ENCODE data around the gene COLGALT1. TPM values are rescaled to one million over a fixed set of nuclear protein-coding genes. Genes with fewer than 3 reads are reported as not detected.

Gene COLGALT1
- total RNA-seq, 1 donor from 2014 or later = 38.4 TPM

- Mint-ChIP-seq H3K4me1 (peaks cover 5% of the 10 kb centered on the region), H3K9me3 (peaks cover 12% of the 10 kb centered on the region), H3K27me3 (ENCODE audit: insufficient read depth, low read depth) (peaks cover 6% of the 10 kb centered on the region), H3K36me3 (peaks cover 5% of the 10 kb centered on the region), H3K4me3 (no peak overlapping the region), H3K27ac (no peak overlapping the region)
- Histone ChIP-seq H3K27ac (no peak overlapping the region), H3K79me2 (ENCODE audit: low read depth) (no peaks in the 10 kb centered on the region), H3K9me3 (ENCODE audit: low read depth) (no peaks in the 10 kb centered on the region), H2AFZ (replicated peaks) (no peak overlapping the region), H3K27me3 (no peaks in the 10 kb centered on the region), H4K20me1 (ENCODE audit: low read depth) (no peaks in the 10 kb centered on the region), H3K4me1 (peaks cover 8% of the 10 kb centered on the region), H3K4me3 (no peak overlapping the region), H3K9ac (no peak overlapping the region), H3F3A (ENCODE audit: low read depth) (peaks cover 20% of the 10 kb centered on the region), H3K4me2 (no peak overlapping the region), H3K36me3 (no peaks in the 10 kb centered on the region)
- TF ChIP-seq EZH2 (IDR thresholded peaks at IDR 0.05) (no peak), EZH2phosphoT487 (IDR thresholded peaks at IDR 0.05) (no peak), CTCF (IDR thresholded peaks at IDR 0.05) (no peak)
- no peak for DNase-seq (ENCODE audit: low spot score)
Observed at GRCh38 chr19:17617807-17618192, 62.4 kb downstream of the COLGALT1 start.

GRCh38 chr19:17618281-17618903 lies 62.9 kb downstream of the COLGALT1 start:
- Mint-ChIP-seq H3K27ac (no peak overlapping the region), H3K4me1 (peaks cover 5% of the 10 kb centered on the region), H3K4me3 (no peak overlapping the region), H3K27me3 (ENCODE audit: insufficient read depth, low read depth) (peaks cover 9% of the 10 kb centered on the region), H3K36me3 (peaks cover 5% of the 10 kb centered on the region), H3K9me3 (peaks cover 14% of the 10 kb centered on the region)
- H3K79me2 ChIP-seq (ENCODE audit: low read depth) = no peaks in the 10 kb centered on the region
- no peak for DNase-seq (ENCODE audit: low spot score)
- H2AFZ ChIP-seq (replicated peaks) = no peak overlapping the region
- peaks cover 8% of the 10 kb centered on the region for H3K4me1 ChIP-seq
- no peak for TF ChIP-seq EZH2phosphoT487 (IDR thresholded peaks at IDR 0.05)
- TF ChIP-seq CTCF (IDR thresholded peaks at IDR 0.05) = no peak
- no peak for TF ChIP-seq EZH2 (IDR thresholded peaks at IDR 0.05)
- H3K4me2 ChIP-seq = no peak overlapping the region
- H3K9ac ChIP-seq = no peak overlapping the region
- H3K27ac ChIP-seq = no peak overlapping the region
- no peaks in the 10 kb centered on the region for H4K20me1 ChIP-seq (ENCODE audit: low read depth)
- H3K4me3 ChIP-seq = no peak overlapping the region
- no peaks in the 10 kb centered on the region for H3K27me3 ChIP-seq
- H3F3A ChIP-seq (ENCODE audit: low read depth) = peaks cover 20% of the 10 kb centered on the region
- no peaks in the 10 kb centered on the region for H3K9me3 ChIP-seq (ENCODE audit: low read depth)
- no peaks in the 10 kb centered on the region for H3K36me3 ChIP-seq

- Histone ChIP-seq H3K79me2 (ENCODE audit: low read depth) (no peaks in the 10 kb centered on the region), H3K4me2 (no peak overlapping the region), H3F3A (ENCODE audit: low read depth) (peaks cover 20% of the 10 kb centered on the region), H3K27ac (no peak overlapping the region), H2AFZ (replicated peaks) (no peak overlapping the region), H3K9me3 (ENCODE audit: low read depth) (no peaks in the 10 kb centered on the region), H3K27me3 (no peaks in the 10 kb centered on the region), H4K20me1 (ENCODE audit: low read depth) (no peaks in the 10 kb centered on the region), H3K4me1 (peaks cover 8% of the 10 kb centered on the region), H3K4me3 (no peak overlapping the region), H3K36me3 (no peaks in the 10 kb centered on the region), H3K9ac (no peak overlapping the region)
- peaks cover 5% of the 10 kb centered on the region for H3K4me1 Mint-ChIP-seq
- no peak overlapping the region for H3K27ac Mint-ChIP-seq
- peaks cover 9% of the 10 kb centered on the region for H3K27me3 Mint-ChIP-seq (ENCODE audit: insufficient read depth, low read depth)
- H3K4me3 Mint-ChIP-seq = no peak overlapping the region
- TF ChIP-seq CTCF (IDR thresholded peaks at IDR 0.05) (no peak), EZH2phosphoT487 (IDR thresholded peaks at IDR 0.05) (no peak), EZH2 (IDR thresholded peaks at IDR 0.05) (no peak)
- peaks cover 14% of the 10 kb centered on the region for H3K9me3 Mint-ChIP-seq
- H3K36me3 Mint-ChIP-seq = peaks cover 5% of the 10 kb centered on the region
- DNase-seq (ENCODE audit: low spot score) = no peak
Observed at GRCh38 chr19:17618936-17619335, 63.5 kb downstream of the COLGALT1 start.

Data from neural progenitor cell (in vitro differentiated cells).